HepG2 (cell line): ENCODE measurements around the gene HARS2. TPM values are rescaled to one million over a fixed set of nuclear protein-coding genes. Genes with fewer than 3 reads are reported as not detected.

Experiments
- ARNTL ChIP-seq: sonication (generic); formaldehyde crosslinking; IDR thresholded peaks from 2 replicates; pipeline ENCODE4 v1.4.0; 2020; ENCODE audit warnings: mild to moderate bottlenecking, missing genetic modification reagents
- ELF3 ChIP-seq: IDR thresholded peaks from 2 replicates; pipeline ENCODE4 v1.6.1; 2016; ENCODE audit warnings: missing genetic modification reagents, missing compliant biosample characterization
- FOXK1 ChIP-seq: sonication (generic); formaldehyde crosslinking; IDR thresholded peaks from 2 replicates; pipeline ENCODE4 v1.4.0; 2020; ENCODE audit warnings: low read depth, missing genetic modification reagents, borderline replicate concordance
- KAT8 ChIP-seq: IDR thresholded peaks from 2 replicates; pipeline ENCODE4 v1.6.1; 2016; ENCODE audit warnings: missing genetic modification reagents, missing compliant biosample characterization
- KLF11 ChIP-seq: IDR thresholded peaks from 2 replicates; pipeline ENCODE4 v1.6.1; 2016; ENCODE audit warnings: missing compliant biosample characterization
- KLF16 ChIP-seq, 2 experiments: sonication (generic) in 1 of 2; formaldehyde crosslinking in 1 of 2; IDR thresholded peaks; 2 replicates each; pipeline versions ENCODE4 v1.6.1 to v1.8.0; 2016 to 2023; ENCODE audit warnings: missing genetic modification reagents in 2 of 2, missing compliant biosample characterization in 1 of 2
- MXI1 ChIP-seq: IDR thresholded peaks from 3 replicates; pipeline ENCODE4 v1.6.1; 2012; ENCODE audit warnings: low read depth, low read length, inconsistent platforms, borderline replicate concordance
- PPARG ChIP-seq: conservative IDR thresholded peaks from 2 replicates; pipeline ENCODE4 v1.6.1; 2016; ENCODE audit warnings: missing biosample characterization, missing genetic modification reagents
- RBM39 ChIP-seq: fragments of 200-400 bp; formaldehyde crosslinking; IDR thresholded peaks from one replicate; pipeline ENCODE4 v1.6.1; 2018; ENCODE audit warnings: antibody characterized with exemption, mild to moderate bottlenecking, low read depth, low read length; ENCODE audit not compliant: poor library complexity, severe bottlenecking
- SMAD9 ChIP-seq: sonication (generic); formaldehyde crosslinking; IDR thresholded peaks from 2 replicates; pipeline ENCODE4 v1.5.1; 2020; ENCODE audit warnings: mild to moderate bottlenecking, missing genetic modification reagents
- SSRP1 ChIP-seq: IDR thresholded peaks from 2 replicates; pipeline ENCODE4 v1.6.1; 2016; ENCODE audit warnings: control low read depth
- ZNF232 ChIP-seq: sonication (generic); formaldehyde crosslinking; IDR thresholded peaks from 2 replicates; pipeline ENCODE4 v1.4.0; 2020; ENCODE audit warnings: missing genetic modification reagents, borderline replicate concordance
- ZNF335 ChIP-seq: sonication (generic); formaldehyde crosslinking; IDR thresholded peaks from 2 replicates; pipeline ENCODE4 v1.4.0; 2020; ENCODE audit warnings: missing genetic modification reagents
- ZNF441 ChIP-seq: sonication (generic); formaldehyde crosslinking; IDR thresholded peaks from 2 replicates; pipeline ENCODE4 v1.7.0; 2021; ENCODE audit warnings: missing genetic modification reagents, borderline replicate concordance
- ZNF558 ChIP-seq: sonication (generic); formaldehyde crosslinking; IDR thresholded peaks from 2 replicates; pipeline ENCODE4 v1.9.0; 2022; ENCODE audit warnings: mild to moderate bottlenecking, missing genetic modification reagents, borderline replicate concordance
- ZNF572 ChIP-seq: sonication (generic); formaldehyde crosslinking; IDR thresholded peaks from 2 replicates; pipeline ENCODE4 v1.5.1; 2020; ENCODE audit warnings: mild to moderate bottlenecking, missing genetic modification reagents
- ZNF839 ChIP-seq: sonication (generic); formaldehyde crosslinking; IDR thresholded peaks from 2 replicates; pipeline ENCODE4 v1.4.0; 2020; ENCODE audit warnings: missing genetic modification reagents, mild to moderate bottlenecking, borderline replicate concordance
- polyA plus RNA-seq, 8 experiments: library from polyadenylated mRNA; depleted of rRNA in 3 of 8; stranded (reverse) in 7 of 8; unstranded in 1 of 8; fragments of >200 nt; fragmentation: Illumina TruSeq in 4 of 8; extraction: Trizol in 4 of 8; gene quantifications; 2 replicates each; pipeline versions ENCODE4 v1.2.1 to v1.2.3, GENCODE V29; 2011 to 2016; ENCODE audit warnings: low read depth in 4 of 8, missing spikeins in 1 of 8, mixed read lengths in 1 of 8; ENCODE audit not compliant: insufficient read depth in 1 of 8
- total RNA-seq, 5 experiments: library from RNA; depleted of rRNA; stranded (reverse); fragments of >200 nt; fragmentation: Illumina TruSeq; extraction: Trizol; gene quantifications; 2 replicates each; pipeline ENCODE4 v1.2.3, GENCODE V29; 2016; ENCODE audit warnings: low read depth in 1 of 5
- TF ChIP-seq, protein P1 (sequence below): sonication (generic); formaldehyde crosslinking; IDR thresholded peaks from 2 replicates; pipeline ENCODE4 v1.5.1; 2020; ENCODE audit warnings: mild to moderate bottlenecking, missing genetic modification reagents
- TF ChIP-seq, protein P2 (sequence below), 2 experiments: sonication (generic) in 1 of 2; formaldehyde crosslinking in 1 of 2; IDR thresholded peaks; 2 replicates each; pipeline versions ENCODE4 v1.5.1 to v1.6.1; 2011 to 2020; ENCODE audit warnings: borderline replicate concordance in 1 of 2, low read depth in 1 of 2, low read length in 1 of 2, mild to moderate bottlenecking in 1 of 2, missing genetic modification reagents in 1 of 2, moderate library complexity in 1 of 2
- TF ChIP-seq, protein P3 (sequence below): sonication (generic); formaldehyde crosslinking; IDR thresholded peaks from 2 replicates; pipeline ENCODE4 v1.4.0; 2020; ENCODE audit warnings: missing genetic modification reagents
- TF ChIP-seq, protein P4 (sequence below): IDR thresholded peaks from 2 replicates; pipeline ENCODE4 v1.6.1; 2016; ENCODE audit warnings: low read depth, borderline replicate concordance

HARS2 gene
- total and polyA plus RNA-seq, 2 of the 13 experiments (the other 11 are each of a cell fraction or from before 2014, with no cell fraction given): 17.9 to 25.8 TPM

DNA sequence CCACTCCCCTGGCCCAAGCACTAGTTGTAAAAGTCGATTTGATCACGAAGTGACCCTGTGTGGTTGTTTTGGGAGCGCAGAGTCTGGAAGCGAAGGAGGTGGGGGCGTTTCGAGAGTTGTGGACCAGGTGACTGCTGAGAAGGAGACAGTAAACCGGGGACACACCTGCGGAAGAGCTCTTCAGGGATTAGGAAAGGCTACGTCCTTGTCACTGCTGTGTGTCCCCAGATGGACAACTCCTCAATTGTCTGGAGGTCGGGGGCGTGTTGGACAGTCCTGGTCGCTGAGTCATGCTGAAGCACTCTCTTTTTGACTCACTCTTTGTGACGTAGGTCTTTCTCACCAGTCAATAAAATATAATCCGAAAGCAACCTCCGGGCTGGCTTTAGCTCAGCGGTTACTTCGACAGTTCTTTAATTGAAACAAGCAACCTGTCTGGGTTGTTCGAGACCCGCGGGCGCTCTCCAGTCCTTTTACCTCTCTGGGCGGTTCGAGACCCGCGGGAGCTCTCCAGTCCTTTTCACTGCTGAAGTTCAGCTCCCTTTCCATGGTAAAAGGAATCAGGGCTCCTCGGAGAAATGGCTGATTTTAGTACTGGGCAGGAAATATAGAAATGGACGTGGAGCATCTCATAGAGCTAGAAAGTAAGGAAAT is 19.8 kb downstream of the HARS2 start (continued):
- no peak for TF ChIP-seq ZNF441 (CRISPR knock-in tag)
- TF ChIP-seq ZNF572 (CRISPR knock-in tag): 0 out of 2 replicates have a peak, but pooled peaks have one; percentile 47
- 0 out of 2 replicates have a peak, but pooled peaks have one; percentile 55 for TF ChIP-seq SSRP1 (CRISPR knock-in tag)
- TF ChIP-seq MXI1: peak; percentile 84; the same call in 1 of the 3 replicates
- TF ChIP-seq SMAD9 (CRISPR knock-in tag): no peak
- TF ChIP-seq, protein P1, sequence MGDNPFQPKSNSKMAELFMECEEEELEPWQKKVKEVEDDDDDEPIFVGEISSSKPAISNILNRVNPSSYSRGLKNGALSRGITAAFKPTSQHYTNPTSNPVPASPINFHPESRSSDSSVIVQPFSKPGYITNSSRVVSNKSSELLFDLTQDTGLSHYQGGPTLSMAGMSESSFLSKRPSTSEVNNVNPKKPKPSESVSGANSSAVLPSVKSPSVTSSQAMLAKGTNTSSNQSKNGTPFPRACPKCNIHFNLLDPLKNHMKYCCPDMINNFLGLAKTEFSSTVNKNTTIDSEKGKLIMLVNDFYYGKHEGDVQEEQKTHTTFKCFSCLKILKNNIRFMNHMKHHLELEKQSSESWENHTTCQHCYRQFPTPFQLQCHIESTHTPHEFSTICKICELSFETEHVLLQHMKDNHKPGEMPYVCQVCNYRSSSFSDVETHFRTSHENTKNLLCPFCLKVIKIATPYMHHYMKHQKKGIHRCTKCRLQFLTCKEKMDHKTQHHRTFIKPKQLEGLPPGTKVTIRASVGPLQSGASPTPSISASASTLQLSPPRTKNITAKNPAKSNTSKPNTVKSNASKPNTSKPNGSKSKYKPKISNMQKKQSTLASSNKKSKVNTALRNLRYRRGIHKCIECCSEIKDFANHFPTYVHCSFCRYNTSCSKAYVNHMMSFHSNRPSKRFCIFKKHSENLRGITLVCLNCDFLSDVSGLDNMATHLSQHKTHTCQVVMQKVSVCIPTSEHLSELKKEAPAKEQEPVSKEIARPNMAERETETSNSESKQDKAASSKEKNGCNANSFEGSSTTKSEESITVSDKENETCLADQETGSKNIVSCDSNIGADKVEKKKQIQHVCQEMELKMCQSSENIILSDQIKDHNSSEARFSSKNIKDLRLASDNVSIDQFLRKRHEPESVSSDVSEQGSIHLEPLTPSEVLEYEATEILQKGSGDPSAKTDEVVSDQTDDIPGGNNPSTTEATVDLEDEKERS (CRISPR knock-in tag): peak; percentile 35; the same call in 1 of the 2 replicates
- TF ChIP-seq, protein P2, sequence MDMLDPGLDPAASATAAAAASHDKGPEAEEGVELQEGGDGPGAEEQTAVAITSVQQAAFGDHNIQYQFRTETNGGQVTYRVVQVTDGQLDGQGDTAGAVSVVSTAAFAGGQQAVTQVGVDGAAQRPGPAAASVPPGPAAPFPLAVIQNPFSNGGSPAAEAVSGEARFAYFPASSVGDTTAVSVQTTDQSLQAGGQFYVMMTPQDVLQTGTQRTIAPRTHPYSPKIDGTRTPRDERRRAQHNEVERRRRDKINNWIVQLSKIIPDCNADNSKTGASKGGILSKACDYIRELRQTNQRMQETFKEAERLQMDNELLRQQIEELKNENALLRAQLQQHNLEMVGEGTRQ (IDR thresholded peaks at IDR 0.05; ENCODE audit: low read depth, low read length): no peak
- TF ChIP-seq, protein P2 (CRISPR knock-in tag; IDR thresholded peaks at IDR 0.05; ENCODE audit: borderline replicate concordance): no peak
- TF ChIP-seq, protein P3, sequence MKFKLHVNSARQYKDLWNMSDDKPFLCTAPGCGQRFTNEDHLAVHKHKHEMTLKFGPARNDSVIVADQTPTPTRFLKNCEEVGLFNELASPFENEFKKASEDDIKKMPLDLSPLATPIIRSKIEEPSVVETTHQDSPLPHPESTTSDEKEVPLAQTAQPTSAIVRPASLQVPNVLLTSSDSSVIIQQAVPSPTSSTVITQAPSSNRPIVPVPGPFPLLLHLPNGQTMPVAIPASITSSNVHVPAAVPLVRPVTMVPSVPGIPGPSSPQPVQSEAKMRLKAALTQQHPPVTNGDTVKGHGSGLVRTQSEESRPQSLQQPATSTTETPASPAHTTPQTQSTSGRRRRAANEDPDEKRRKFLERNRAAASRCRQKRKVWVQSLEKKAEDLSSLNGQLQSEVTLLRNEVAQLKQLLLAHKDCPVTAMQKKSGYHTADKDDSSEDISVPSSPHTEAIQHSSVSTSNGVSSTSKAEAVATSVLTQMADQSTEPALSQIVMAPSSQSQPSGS (CRISPR knock-in tag): peak; percentile 57; the same call in 1 of the 2 replicates
- no peak for TF ChIP-seq ZNF839 (CRISPR knock-in tag)
- peak; percentile 61; the same call in 1 of the 2 replicates for TF ChIP-seq FOXK1 (CRISPR knock-in tag)
- TF ChIP-seq ZNF335: peak; percentile 60; the same call in 1 of the 2 replicates
- peak in 1 of 2 experiments; percentile 88; a peak in 2 of 4 replicates for TF ChIP-seq KLF16 (CRISPR knock-in tag; IDR thresholded peaks at IDR 0.05)
- 0 out of 2 replicates have a peak, but pooled peaks have one; percentile 17 for TF ChIP-seq ARNTL
- no peak for TF ChIP-seq ZNF558 (CRISPR knock-in tag)
- peak; percentile 57 for TF ChIP-seq ELF3 (CRISPR knock-in tag)
- 0 out of 2 replicates have a peak, but pooled peaks have one; percentile 40 for TF ChIP-seq PPARG (CRISPR knock-in tag)
- TF ChIP-seq, protein P4, sequence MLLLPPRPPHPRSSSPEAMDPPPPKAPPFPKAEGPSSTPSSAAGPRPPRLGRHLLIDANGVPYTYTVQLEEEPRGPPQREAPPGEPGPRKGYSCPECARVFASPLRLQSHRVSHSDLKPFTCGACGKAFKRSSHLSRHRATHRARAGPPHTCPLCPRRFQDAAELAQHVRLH (CRISPR knock-in tag): peak; percentile 76
- TF ChIP-seq ZNF232 (CRISPR knock-in tag): no peak
- no peak for TF ChIP-seq RBM39
- peak; percentile 50; the same call in 1 of the 2 replicates for TF ChIP-seq KLF11
- TF ChIP-seq KAT8 (CRISPR knock-in tag): peak; percentile 84
